ENCODE data around the gene RIPOR2. TPM values are rescaled to one million over a fixed set of nuclear protein-coding genes. Genes with fewer than 3 reads are reported as not detected.

Gene RIPOR2
- total RNA-seq, 1 experiment from 2014 or later, result 5.0 TPM

- no peak overlapping the region for H3T11ph ChIP-seq (ENCODE audit: low read length)
- H3K14ac ChIP-seq (ENCODE audit: insufficient read depth, low read length), result no peak overlapping the region
- no peaks in the 10 kb centered on the region for H3K79me1 ChIP-seq (ENCODE audit: insufficient read depth, low read depth, low read length, poor library complexity, severe bottlenecking)
- Mint-ChIP-seq H3K4me3 (no peak overlapping the region), H3K27ac (no peak overlapping the region), H3K4me1 (peaks cover 36 to 44% of the 10 kb centered on the region in 2 experiments), H3K9me3 (no peaks in the 10 kb centered on the region), H3K27me3 (ENCODE audit: low read depth) (no peaks in the 10 kb centered on the region), H3K36me3 (ENCODE audit: insufficient read depth in 1 of 3, low read depth in 3 of 3) (peaks cover 0 to 3% (median 0%) of the 10 kb centered on the region in 3 experiments; a peak in 1 of 7 replicates)
- no peak overlapping the region for H4K8ac ChIP-seq (replicated peaks; ENCODE audit: insufficient read length, low read depth, low read length)
- no peak overlapping the region for H2AK5ac ChIP-seq (ENCODE audit: insufficient read length, low read length)
- no peak overlapping the region for H2BK15ac ChIP-seq (ENCODE audit: low read depth, low read length)
- no peak overlapping the region for H2BK120ac ChIP-seq (ENCODE audit: low read depth, low read length, poor library complexity, severe bottlenecking)
- H3K79me2 ChIP-seq (ENCODE audit: insufficient read depth, low read length), result no peaks in the 10 kb centered on the region; the same call in 1 of the 2 replicates
- DNase-seq, result no peak
- H2BK20ac ChIP-seq (ENCODE audit: low read depth, low read length, poor library complexity, severe bottlenecking), result no peak overlapping the region
- H2BK12ac ChIP-seq (ENCODE audit: insufficient read length, low read depth, low read length), result no peak overlapping the region
- no peak overlapping the region for H3K9ac ChIP-seq (ENCODE audit: extremely low read depth, insufficient read length, low read length)
- no peak overlapping the region for H4K91ac ChIP-seq (ENCODE audit: insufficient read length, low read depth, low read length)
- no peak overlapping the region for H3K18ac ChIP-seq (ENCODE audit: insufficient read length, low read depth, low read length)
- H3K23me2 ChIP-seq (ENCODE audit: insufficient read length, low read depth, low read length, poor library complexity, severe bottlenecking), result no peaks in the 10 kb centered on the region
- TF ChIP-seq CTCF (conservative IDR thresholded peaks at IDR 0.05), result no peak
- H2BK5ac ChIP-seq (ENCODE audit: insufficient read length, low read length), result no peak overlapping the region
- H2AFZ ChIP-seq (ENCODE audit: low read length), result no peak overlapping the region
- H3K27me3 ChIP-seq (ENCODE audit: insufficient read depth, low read length), result no peaks in the 10 kb centered on the region
- H3K4me2 ChIP-seq (ENCODE audit: insufficient read depth, insufficient read length, low read length), result no peak overlapping the region
- H3K23ac ChIP-seq (ENCODE audit: insufficient read length, low read depth, low read length), result no peak overlapping the region
- no CpG with 5 or more reads among the region's 5 CpGs for WGBS (ENCODE audit: extremely low coverage, insufficient read length, low lambda C conversion rate)
- H3K27ac ChIP-seq (ENCODE audit: insufficient read length, low read depth, low read length), result no peak overlapping the region
- H3K4ac ChIP-seq (ENCODE audit: low read depth, low read length), result no peak overlapping the region
- H3K4me1 ChIP-seq (ENCODE audit: insufficient read depth, low read length), result peaks cover 10% of the 10 kb centered on the region; the same call in 1 of the 2 replicates
- H3K56ac ChIP-seq (ENCODE audit: insufficient read length, low read depth, low read length), result no peak overlapping the region
- no peaks in the 10 kb centered on the region for H4K20me1 ChIP-seq (ENCODE audit: control insufficient read depth, insufficient read depth, insufficient read length)
- H3K9me3 ChIP-seq (ENCODE audit: control insufficient read depth, low read depth, low read length), result no peaks in the 10 kb centered on the region
- no peak overlapping the region for H4K5ac ChIP-seq (ENCODE audit: insufficient read length, low read depth, low read length)
These were observed 52.1 kb downstream of the RIPOR2 start for GRCh38 chr6:24883618-24884017.

Measured in H9 (cell line).